HG03342 (cell line): Measurements from ENCODE around the gene VPS52.
"Not testable (repeated sequence)": the region's sequence is repeated elsewhere in the genome, so short reads cannot be mapped to it uniquely, and the experiment has no call there.

ENCODE experiments used
- ATAC-seq: cut with Tn5 transposase; IDR thresholded peaks from one replicate; pipeline ENCODE4 v1.9.1; 2021; ENCODE audit warnings: mild to moderate bottlenecking, moderate library complexity; ENCODE audit not compliant: unreplicated experiment

VPS52 gene

DNA sequence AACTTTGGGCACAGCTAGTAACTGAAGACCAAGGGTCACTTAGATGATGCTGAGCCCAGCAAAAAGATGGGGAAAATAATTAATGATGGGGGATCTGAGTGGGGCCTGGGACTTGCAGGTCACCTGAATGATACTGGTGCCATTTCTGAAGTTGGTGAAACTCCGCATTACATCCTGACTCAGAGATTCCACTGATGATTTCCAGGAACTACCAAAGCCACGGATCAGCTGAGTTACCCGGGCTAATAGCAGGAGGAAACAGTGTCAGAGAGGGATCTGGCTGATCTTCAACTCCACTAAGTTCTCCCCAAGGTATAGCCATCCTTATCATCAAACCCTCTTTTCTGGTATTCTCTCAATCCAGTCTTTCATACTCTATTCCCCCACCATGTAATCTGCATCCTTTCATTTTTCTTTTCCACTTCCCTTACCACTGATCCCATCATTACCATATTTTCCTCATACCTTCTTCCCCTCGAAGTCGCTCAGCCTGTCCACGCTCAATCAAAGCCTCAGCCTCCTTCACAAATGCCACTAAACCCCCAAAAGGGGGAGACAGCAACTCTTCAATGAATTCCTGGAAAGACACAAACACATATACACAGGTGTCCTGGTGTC lies 20.2 kb downstream of the VPS52 start:
- ATAC-seq = no peak

- no peak for ATAC-seq
These were observed 20.9 kb downstream of the VPS52 start for GRCh38 chr6:33250731-33251130.

- no peak for ATAC-seq
These were observed 21.7 kb downstream of the VPS52 start for GRCh38 chr6:33249732-33250630.

GRCh38 chr6:33248932-33249731 lies 22.5 kb downstream of the VPS52 start:
- peak; percentile 84 for ATAC-seq

DNA sequence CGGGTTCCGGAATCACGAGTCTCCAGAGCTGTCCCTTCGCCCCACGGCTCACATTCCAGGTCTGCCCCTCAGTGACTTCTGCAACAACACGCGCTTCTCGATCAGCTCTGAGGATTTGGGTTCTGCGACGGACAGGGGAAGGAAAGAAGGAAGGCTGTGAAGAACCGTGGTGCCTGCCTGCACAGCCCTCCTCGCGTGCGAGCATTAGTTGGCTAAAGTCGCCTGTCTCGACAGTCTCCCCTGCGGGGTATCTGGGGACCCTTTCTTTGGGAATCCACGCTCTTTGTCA lies 23.1 kb downstream of the VPS52 start:
- ATAC-seq = peak; percentile 7

- peak; percentile 37 for ATAC-seq
These were observed 23.6 kb downstream of the VPS52 start for GRCh38 chr6:33247977-33248642.

DNA sequence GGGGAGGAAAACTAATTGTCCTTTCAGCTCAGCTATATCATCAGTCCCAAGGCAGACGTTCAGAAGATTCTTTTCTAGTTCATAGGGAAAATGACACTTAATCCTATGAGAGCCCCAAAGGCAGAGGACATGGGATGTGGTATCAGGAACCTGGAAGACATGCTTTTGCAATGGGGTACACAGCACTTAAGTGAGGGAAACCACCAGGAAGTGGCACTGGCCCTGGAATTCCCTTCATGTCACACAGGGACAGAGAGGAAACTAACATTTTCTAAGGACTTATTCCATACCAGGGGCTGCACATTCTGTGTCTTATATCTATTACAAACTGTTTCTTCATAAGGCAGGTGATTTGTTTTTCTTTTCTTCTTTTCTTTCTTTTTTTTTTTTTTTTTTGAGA lies 28.2 kb downstream of the VPS52 start:
- no peak for ATAC-seq

- no peak for ATAC-seq
These were observed 29.7 kb downstream of the VPS52 start for GRCh38 chr6:33241968-33242367.

DNA sequence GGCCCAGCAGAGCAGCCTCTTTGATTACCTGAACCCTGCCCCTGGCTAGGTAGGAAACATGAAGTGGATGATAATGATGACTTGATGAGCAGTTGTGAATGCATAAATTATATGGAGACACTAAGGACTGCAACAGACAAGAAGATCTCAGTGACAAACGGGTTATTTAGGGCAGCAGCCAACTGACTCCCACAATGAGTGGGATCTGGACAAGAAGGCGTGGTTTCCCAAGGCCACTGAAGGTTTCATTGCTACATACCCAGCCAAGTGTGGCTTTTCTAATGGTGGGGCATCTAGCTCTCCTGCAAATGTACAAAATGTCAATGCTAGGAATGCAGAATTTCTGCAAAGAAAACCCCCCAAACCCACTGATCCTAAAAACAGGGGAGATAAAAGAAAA lies 33.9 kb downstream of the VPS52 start:
- no peak for ATAC-seq

DNA sequence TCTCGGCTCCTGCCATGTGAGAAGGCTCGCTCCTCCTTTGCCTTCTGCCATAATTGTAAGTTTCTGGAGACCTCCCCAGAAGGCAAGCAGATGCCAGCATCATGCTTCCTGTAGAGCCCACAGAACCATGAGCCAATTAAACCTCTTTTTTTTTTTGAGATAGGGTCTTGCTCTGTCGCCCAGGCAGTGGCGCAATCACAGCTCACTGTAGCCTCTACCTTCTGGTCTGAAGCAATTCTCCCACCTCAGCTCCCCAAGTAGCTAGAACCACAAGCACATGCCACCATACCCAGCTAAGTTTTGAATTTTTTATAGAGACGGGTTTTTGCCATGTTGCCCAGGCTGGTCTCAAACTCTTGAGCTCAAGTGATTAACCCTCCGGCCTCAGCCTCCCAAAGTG lies 34.8 kb downstream of the VPS52 start:
- ATAC-seq = no peak

DNA sequence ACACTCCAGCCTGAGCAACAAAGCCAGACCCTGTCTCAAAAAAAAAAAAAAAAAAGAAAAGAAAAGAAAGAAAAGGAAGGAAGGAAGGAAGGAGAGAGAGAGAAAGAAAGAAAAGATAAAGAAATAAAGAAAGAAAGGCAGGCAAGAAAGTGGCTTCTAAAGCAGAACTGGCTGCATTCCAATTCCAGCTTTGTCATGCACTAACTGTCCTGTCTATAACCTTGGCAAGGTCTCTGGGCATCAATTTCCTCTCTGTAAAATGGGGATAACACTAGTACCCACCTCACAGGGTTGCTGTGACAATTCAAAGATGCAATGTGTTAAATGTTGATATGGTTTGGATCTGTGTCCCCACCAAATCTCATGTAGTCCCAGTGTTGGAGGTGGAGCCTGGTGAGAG lies 35.3 kb downstream of the VPS52 start:
- ATAC-seq = no peak

- no peak for ATAC-seq
These were observed 36.4 kb downstream of the VPS52 start for GRCh38 chr6:33235221-33235634.

- ATAC-seq = not testable (repeated sequence)
These were observed 45.1 kb downstream of the VPS52 start for GRCh38 chr6:33226503-33227120.

- no peak for ATAC-seq
These were observed 54.0 kb downstream of the VPS52 start for GRCh38 chr6:33217681-33218080.

DNA sequence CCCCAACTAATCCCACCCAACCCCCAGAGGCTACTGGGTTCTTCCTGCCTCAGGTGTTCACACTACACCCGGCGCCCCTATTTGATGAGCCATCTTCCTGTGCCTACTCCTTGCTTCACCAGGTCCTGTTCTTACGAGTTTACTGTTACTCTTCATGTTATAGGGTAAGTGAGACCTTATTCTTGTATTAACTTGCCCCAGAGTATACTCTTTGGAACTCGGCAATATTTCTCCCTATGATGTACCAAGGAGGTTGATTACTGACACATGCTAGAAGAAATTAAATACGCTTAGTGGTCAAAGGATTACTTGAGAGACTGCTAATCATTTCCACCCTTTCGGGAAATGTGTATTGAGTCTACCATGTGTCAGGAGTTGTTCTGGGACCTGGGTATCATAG lies 54.4 kb downstream of the VPS52 start:
- no peak for ATAC-seq

- no peak for ATAC-seq
These were observed 55.5 kb downstream of the VPS52 start for GRCh38 chr6:33216117-33216649.

- ATAC-seq = no peak
These were observed 56.2 kb downstream of the VPS52 start for GRCh38 chr6:33215271-33216116.

DNA sequence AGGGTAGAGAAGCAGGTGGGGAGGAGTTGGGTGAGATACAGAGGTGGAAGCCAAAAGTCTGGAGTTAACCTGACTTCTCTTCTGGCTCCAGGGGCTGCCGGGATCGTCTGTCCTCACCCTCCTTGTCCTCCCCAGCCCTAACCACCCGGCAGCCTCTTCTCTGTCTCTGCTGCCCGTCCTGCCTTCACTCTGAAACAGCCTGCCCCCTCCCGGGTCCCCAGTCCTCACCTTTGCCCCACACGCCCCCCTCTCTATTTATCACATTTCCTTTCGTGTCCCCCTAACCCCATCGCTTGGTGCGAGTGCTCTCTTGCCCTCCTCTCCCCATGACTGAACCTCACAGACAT lies 57.7 kb downstream of the VPS52 start:
- ATAC-seq = no peak

DNA sequence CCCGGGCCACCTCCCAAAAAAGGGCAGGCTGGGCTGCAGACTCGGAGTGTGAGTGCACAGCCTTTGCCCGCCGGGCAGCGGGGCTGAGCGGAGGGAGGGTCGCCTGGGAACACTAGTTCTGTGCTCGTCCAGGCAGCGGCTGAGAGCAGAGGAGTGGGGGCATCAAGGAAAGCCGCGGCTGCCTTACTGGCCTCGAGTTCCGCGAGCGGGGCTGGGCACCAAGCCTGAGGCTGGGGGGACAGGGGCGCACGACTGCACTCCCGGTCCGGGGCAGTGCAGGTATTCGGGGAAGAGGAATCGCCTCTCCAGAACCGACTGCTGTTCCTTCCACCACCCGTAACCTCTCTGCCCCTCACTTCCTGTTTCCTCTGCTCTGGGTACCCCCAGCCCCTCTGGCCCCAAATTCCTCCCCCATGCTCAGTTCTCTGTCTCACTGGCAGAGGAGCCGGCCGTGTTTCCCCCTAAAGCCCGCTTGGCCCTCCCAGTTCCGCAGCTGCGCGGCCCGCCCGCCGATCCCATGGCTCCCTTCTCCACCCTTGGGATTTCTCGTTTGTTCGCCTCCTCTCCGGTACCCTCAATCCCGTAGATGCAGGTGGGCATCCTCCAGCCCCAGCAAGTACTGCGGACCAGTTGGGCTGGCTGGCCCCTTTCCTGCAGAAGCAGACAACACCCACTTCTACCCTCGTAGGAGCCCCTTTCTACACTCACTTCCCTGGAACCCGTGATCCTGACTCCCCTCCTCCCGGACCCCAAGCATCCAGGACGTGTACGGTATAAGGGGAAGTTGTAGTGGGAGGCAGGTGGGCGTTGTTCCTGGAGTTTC lies 58.3 kb downstream of the VPS52 start:
- ATAC-seq = no peak
